NCI-H345 (cell line): ENCODE measurements around the gene FLT1.

Experiments
- DNase-seq: peaks from one replicate; lab custom pipeline; 2025; lab: John Stamatoyannopoulos, UW

The FLT1 gene

DNA sequence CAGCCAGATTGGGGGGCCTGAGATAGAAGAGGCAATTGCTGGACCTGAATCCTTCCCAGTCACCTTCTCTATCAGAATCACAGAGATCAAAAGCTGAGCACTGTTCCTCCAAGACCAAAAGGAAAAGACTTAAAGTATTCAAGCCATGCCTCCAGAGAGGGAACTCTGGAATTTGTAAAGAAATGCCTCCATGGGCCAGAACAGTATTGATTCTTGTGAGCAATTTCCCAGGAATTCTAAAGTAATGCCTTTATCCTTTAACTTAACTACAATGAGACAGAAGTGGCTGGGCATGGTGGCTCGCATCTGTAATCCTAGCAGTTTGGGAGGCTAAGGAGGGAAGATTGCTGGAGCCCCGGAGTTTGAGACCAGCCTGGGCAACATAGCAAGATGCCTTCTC is 148.8 kb downstream of the FLT1 start:
- no peak for DNase-seq

DNA sequence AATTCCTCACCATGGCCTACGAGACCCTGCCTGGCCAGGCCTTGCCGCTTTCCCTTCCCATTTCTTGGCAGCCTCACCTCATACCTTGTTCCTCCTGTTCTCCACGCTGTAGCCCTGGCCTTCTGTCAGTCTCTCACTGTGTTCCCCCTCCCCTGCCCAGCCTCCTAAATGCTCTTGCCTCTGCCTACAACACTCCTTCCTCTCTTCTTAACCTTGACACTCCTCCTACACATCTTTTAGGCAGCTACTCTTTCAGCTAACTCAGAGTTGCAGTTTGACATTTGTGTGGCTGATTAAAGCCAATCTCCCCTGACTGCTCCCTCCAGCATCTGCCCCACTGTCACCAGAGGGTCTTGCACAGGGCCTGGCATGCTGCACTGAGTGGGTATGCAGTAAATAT is 150.8 kb downstream of the FLT1 start:
- DNase-seq = no peak

DNA sequence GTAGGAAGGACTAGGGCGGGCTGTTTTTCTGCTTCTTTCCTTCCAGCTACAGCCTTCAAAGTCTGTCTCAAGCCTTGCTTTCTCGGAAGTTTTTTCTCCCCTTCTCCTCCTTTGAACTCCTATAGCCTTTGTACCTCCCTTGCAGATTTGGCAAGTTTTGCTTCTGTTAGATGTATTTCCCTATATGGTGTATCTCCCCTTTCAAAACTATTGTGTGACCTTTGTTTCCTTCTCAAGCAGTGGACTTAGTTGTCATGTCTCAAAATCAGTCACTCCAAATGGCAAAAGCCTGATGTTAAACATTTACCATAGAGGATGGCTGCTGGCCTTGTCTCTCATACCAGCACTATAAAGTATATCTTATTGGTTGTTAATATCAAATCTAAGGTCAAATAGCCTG is 152.7 kb downstream of the FLT1 start:
- DNase-seq = no peak

DNA sequence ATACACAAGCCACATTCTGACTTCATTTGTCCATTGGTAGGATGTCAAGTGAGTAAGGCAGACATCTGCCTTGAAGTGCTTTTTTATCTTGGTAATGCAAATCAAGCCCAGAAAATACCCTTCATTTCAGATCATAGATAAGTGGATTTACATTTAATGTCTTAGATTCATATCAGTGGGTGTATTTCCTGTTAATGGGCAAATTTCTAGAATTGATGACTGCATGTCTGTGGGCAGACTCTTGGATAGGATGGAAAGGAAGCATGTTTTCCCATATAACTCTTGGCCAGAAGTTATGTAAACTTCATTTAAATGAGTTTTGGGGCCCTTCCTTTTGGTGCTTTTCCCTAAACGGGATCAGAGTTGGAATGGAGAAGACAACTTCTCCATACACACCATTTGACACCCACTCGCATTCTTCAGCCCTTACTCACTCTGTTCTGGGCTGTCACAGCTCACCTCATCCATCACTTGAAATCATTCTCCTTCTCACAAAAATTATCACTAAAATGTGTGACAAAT is 154.6 kb downstream of the FLT1 start:
- DNase-seq = no peak

DNA sequence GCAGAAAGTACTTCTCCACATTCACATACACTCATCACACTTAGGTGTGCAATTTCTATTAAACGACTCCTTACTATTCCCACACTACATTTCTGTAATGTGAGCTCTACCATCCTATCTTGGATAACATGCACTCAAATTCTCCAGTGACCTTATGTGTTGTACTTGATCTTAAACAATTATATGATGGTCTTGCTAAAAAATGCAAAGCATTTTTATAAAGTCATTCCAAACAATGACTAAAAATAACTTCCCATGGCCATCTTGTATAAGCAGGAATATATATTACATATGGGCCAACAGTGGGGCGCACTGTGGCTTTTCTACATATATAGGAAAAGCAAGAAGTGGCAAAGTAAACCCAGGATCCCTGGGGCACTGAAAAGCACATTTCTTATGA is 155.5 kb downstream of the FLT1 start:
- DNase-seq = no peak

DNA sequence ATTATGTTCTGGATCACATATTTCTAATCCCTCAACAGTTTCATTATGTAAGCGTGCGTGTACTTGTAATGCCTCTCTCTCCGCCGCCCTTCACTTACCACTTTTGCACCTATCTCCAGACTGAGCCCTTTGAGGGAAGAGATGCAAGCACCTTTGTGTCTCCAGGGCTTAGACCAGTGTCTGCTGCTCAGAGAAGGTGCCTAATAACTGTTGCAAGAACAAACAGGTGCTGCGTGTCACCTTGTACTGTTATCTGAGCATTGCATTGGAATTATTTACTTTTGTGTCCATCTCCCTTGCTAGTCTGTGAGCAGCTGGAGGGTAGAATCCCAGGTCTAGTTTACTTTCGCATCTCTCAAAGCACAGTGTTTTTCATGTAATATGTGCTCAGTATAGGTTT is 156.2 kb downstream of the FLT1 start:
- no peak for DNase-seq

DNA sequence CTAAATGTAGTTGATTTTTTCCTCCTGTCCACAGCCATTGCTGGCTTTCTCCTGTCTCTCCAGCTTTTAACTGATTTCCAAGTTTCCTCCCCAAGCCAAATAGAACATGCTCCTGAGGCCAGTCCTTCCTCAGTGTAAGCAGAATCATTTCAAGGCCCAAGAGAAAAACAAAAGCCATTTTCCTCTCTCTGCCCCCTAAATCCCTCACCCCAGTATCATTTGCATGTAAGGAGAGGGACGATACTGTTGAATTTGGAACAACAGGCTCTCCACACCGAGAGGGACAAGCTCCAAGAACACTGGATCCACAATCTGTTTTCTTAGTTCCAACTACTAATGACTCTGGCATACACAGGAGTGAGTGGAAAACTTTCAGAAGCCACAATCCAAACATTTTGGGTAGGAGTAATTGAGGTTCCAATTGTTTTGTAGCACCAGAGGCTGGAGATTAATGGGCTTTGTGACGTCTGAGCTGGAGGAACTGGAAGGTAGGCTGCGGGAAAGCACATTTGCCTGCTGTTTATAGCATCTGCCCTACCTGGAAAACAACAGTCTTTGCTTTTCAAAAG is 156.8 kb downstream of the FLT1 start:
- no peak for DNase-seq

DNA sequence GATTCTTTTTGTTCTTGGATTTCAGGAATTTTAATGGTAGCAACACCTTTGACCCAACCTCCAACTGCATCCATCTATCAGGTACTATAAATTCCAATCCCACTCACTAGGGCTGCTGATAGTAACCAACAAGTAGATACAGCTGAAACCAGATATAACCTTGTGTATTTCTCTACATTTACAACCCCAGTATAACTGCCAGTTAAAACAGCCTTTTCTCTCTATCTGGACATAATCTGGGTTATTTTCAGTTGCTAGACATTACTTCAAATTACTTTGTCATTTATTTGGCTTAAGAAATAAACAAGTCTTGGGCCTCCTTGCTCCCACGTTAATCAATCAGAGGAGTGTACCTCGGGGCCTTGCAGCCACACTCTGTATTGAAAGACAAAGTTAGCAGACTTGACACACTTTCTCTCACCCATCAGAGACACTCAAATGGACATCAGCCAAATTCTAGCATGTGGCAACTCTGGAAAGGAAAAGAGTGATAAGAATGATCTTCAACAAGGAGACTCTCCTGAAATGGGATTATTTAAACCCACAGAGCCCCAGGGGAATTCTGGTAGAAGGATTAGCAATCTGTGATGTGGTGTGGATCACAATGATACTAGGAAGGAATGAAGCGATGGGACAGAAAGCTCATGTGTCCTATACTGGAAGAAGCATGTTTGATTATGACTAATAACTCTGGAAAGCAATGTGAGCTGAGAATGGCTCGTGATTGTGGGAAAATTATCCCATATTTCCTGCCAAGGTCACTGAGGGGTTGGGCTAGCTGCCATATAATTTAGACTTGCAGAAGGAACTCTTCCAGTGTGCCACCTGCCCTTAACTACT is 157.5 kb downstream of the FLT1 start:
- no peak for DNase-seq

DNA sequence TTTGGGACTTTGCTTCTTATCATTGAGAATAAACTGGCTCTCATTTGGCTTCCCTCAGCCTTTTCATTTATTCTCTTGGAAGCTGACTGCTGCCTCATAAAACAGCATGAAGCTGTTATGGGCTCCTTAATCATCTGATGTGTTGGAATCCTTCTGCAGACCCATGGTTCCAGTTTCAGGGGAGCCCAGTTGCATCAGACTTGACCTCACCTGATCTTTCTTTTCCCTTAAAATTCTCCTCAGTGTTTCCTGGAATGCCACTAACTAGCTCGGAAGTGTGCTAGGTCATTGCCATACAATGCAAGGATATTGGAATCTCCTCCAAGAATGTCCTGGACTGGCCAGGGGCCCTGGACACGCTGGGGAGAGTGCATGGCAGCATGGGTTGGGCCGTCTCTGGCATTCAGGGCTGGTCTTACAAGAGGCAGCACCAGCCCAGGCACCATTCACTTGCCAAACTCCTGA is 158.7 kb downstream of the FLT1 start:
- no peak for DNase-seq

DNA sequence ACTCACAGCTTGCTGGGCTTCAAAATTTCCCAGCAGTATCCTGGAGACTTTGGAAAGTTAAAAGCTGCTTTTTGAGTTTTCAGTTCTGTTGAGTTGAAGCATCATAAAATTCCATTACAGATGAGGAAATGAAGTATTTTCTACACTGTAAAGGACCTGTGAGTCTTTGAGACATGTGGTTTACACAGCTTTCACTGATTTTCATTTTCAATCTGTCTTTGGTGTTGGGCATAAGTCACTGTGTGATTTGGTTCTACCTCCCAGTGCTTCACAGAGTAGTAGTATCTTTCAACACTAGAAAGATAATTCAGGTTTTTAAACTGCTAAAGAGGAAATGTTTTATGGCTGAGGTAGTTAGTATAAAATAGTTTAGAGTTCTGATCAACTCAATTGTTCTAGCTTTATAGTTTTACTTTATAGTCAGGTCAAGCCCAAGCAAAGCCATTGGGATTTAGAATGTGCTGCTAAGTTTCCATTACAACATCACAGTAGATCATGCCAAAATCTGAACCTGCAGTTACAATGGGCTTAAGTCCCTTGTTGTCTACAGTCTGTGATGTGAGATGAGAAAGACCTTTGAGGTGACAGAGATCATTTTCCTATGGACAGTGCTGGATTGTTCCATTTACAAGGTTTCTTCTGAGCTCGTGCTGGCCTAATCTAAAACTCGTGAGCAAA is 161.6 kb downstream of the FLT1 start:
- no peak for DNase-seq

DNA sequence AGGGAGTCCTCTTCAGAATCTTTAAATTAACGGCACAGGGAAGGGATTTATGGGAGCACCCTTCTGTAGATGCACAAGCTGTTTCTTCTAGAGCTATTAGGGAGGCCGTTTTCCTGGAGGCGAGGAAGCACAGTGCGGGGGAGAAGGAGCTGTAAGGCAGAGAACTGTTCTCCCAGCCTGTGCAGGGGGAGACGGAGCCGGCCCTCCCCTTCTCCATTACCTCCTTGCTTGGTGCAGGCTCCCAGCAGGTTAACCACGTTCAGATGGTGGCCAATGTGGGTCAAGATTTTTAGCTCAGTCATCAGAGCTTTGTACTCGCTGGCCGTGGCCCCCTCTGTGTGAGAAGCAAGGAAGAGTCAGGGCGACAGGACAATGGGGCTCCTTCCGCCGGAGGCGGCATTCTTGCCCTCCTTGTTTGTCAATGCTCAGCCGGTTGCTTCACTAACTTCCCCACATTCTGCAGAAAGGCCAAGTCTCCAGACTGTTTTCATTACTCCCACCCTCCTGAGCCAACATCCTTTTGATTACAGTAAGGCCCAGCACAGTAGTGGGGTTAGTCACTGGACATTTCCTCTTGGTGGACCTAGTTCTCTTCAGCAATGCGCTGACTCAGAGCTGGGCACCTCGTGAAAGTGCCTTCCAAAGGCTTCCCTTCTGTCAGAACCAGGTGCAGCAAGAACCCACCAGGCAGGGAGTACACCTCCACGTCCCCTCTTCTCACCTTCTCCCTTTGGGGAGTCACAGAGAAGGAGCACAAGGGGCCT is 165.4 kb downstream of the FLT1 start:
- no peak for DNase-seq

DNA sequence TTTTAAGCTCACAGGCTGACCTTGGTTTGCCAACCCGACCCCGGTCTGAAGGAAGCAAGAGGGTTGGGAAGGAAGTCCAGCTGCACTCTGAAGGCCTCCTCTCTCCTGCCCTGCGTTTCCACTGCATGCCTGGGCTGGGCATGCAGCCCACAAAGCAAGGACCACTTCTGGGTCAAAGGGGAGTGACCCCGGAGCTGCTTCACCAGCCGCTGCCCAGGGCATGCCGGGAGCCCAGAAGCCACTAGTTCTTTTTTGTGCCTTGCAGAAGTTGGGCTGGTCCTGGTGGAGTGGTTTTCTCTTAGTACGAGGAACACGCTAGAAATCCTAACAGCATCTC is 166.7 kb downstream of the FLT1 start:
- DNase-seq = no peak

DNA sequence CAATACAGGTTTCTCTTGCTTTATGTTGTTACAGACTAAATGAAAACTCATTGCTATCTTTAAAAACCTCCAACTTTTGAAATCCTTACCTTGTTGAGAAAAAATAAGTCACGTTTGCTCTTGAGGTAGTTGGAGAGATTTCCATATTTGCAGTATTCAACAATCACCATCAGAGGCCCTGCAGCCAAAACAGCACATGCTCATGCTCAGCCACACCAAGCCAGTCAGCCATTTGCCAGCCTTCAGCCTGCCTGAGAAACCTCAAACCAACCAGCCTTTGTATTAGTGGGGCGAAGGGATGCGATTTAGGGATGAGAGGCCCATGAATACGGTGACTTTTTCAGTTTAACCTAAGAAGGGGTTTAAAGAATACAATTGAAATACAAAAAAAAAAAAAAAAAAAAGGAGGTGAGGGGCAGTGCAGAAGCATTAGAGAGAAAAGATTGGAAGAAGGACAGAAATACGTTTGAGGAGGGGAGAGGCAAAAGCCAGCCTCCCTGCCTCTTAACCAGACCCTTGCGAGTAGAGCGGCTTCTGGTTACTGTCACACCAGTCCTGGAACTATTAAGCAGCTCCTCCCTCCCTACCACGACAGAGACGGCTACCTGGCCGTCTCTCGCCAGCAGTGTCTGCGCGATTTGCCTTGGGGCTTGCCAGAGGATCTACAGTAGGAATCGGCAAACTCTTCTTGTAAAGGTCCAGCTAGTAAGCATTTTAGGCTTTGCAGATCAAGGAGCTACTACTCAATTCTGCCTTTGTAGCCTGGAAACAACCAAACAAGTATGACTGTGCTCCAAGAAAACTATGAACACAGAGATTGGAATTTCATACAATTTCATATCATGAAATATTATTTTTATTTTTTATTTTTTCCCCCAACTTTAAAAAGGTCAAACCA is 167.3 kb downstream of the FLT1 start:
- no peak for DNase-seq

DNA sequence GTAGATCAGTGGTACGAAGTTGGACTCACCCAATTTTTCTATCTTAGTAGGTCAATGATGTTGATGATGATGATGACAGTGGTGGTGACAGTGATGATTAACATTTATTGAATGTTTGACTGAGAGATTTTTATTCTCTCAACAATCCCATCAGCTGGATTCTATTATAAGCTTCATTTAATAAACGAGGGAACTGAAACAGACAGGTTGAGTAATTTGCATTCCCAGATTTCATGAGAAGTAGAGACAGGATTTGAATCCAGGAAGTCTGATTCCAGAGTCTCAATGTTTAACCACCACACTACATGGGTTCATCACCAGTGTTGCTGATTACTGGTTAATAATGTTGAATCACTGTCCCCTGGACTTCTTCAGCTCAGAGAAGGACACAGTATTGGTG is 168.9 kb downstream of the FLT1 start:
- no peak for DNase-seq

DNA sequence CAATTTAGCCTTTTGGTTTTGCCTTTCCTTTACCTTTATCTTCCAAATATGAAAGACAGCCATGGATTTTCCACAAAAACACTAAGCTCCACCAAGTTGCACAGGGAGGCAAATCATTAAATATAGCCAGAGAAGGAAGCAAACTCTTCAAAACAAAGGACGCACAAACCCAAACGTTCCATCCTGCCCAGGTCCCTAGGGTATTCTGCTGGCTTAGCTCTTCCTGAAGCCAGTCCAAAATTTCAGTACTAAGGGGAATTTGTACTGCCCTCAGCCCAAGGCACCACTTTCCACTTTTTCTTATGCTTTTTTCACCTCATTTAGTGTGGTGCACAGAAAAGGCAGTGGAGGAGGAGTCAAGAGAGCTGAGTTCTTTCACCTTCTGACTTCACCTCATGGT is 169.9 kb downstream of the FLT1 start:
- DNase-seq = no peak

DNA sequence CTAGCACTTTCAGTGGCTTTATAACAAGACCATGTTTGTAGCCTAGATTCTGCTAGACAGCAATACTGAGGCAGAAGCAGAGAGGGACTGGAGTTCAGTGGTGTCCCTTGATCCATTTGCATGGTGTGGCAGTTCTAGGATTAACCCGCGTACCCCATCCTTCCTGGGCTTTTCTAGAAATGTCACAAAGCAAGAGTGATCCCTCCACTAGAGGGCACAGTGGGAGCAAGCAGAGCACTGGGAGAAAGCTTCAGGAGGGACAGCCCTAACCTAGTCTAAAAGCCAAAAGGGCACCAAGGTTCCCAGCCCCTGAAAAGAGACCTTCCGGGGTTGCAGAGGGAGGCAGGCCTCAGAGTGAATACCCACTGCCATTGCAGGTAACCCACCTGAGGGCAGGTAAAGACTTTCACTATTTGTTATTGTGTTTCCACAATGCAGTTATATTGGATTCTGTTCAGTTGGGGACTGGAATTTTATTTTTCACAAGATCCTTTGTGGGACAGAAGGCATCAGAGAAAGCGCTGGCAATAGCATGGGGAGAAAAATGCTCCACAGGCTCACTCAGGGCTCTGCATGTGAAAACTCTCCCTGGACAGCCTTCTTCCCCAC is 170.6 kb downstream of the FLT1 start:
- peak; percentile 44 for DNase-seq

DNA sequence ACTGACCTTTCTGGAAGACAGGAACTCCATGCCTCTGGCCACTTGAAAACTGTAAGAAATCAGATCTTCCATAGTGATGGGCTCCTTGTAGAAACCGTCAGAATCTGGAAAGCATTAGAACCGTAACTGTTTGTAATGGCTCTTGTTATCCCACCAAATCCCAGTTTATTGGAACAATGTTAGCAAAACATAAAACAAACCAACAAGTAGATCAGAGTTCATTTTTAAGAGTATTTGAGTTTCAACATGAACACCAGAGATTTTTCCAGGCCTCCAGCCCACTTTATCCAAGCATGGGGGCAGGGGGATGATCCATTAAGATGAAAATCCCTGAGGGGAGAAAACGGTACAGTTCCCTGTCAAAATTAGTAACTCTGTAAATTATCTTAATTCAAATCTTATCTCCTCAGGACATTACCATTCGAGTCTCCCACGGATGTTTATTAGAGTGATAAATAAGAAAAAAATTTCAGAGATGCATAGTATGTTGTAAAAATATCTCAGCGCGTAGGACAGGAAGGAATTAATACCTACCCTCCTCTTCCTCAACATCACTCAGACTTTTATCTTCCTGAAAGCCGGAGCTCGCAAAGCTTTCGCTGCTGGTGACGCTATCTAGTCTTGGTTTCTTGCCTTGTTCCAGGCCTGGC is 172.5 kb downstream of the FLT1 start:
- DNase-seq = no peak

DNA sequence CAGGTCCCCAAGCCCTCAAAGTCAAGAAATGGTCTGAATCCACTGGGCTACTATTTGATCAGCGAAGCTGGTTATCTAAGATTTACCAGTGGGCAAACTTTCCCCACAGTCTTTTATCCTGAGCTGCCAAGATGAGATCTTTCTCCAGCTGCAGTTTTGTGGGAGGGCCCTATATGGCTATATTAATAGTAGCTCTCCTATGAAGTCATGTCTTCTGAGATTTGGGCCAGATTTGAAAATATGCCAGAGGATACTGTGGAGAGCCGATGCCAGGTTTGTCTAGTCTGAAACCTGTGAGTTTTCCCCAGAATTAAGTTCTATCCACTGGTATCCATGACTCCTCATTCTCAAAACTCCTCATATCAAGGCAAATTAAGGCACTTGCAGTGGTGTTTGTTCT is 173.2 kb downstream of the FLT1 start:
- no peak for DNase-seq

DNA sequence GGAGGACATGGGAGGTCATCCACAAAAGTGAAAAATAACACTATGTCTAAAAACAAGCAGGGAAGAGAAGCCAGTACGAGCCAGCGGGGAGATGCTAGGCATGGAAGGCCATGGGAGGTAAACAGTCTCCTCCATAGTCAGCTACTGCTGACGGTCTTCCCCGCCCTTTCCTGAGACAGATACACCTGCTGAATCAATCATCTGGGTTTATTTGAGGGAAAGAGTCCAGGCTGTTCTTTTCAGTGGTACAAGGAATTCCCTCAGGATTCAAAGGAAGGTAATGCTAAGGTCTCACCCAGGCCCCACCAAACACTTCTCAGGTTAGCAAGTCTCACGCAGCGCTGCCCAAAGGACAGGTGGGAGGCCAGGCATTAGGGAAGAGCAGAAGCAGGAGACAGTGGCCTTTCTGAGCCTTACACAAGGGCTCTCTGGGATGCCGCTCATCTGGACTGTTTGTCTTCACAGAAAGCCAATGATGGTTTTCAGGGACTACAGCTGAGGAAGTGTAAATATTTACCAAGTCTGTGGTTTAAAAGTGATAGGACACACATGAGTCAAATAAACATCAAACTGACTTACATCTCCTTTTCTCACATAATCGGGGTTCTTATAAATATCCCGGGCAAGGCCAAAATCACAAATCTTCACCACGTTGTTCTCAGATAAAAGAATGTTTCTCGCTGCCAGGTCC is 173.9 kb downstream of the FLT1 start:
- DNase-seq = peak; percentile 37

DNA sequence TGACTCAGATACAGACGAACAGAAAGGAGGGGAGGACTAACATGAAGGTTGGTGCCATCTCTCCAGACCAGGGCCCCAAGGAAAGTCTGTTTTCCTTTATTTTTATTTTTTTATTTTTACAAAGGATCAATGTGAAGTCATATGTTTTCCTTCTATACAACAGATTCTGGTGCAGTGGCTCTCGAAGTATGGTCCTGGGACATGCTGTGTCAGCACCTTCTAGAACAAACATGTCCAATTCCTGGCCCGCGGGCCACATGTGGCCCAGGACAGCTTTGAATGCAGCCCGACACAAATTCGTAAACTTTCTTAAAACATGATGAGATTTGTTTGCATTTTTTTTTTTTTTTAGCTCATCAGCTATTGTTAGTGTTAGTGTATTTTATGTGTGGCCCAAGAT is 174.7 kb downstream of the FLT1 start:
- no peak for DNase-seq
